ENCODE data around the gene KIAA1217. TPM values are rescaled to one million over a fixed set of nuclear protein-coding genes. Genes with fewer than 3 reads are reported as not detected.

Gene KIAA1217
- total RNA-seq, 1 experiment from 2014 or later = 7.8 TPM

- intact Hi-C loops (cut with micrococcal nuclease) = no loop called here
- POLR2A ChIA-PET = no interaction called here
- BruUV-seq (replicated peaks) = no TSS peak
- CTCF ChIA-PET = no interaction called here
- H2AFZ ChIP-seq (ENCODE audit: low read depth, low read length, poor library complexity, severe bottlenecking) = no peak overlapping the region
- H3K9ac ChIP-seq (ENCODE audit: low read length) = no peak overlapping the region
- H3K27me3 ChIP-seq (ENCODE audit: insufficient read depth, low read length) = no peaks in the 10 kb centered on the region
- H3K36me3 ChIP-seq (ENCODE audit: control insufficient read depth in 1 of 2, insufficient read depth in 2 of 2, low read length in 2 of 2) = no peaks in the 10 kb centered on the region
- no peaks in the 10 kb centered on the region; a peak in 1 of 4 replicates for H3K4me1 ChIP-seq (ENCODE audit: control insufficient read depth in 1 of 2, insufficient read depth in 2 of 2, low read length in 2 of 2)
- no peaks in the 10 kb centered on the region for H3K79me2 ChIP-seq (ENCODE audit: insufficient read depth, low read length)
- no peaks in the 10 kb centered on the region for H3K9me3 ChIP-seq (ENCODE audit: control insufficient read depth in 1 of 2, insufficient read depth in 1 of 2, low read depth in 1 of 2, low read length in 2 of 2)
- H3K9me2 ChIP-seq (ENCODE audit: insufficient read depth) = no peaks in the 10 kb centered on the region
- H4K20me1 ChIP-seq (ENCODE audit: insufficient read depth) = no peaks in the 10 kb centered on the region
- no peak for DNase-seq (ENCODE audit: low read depth, low spot score)
- H3K4me3 ChIP-seq (replicated peaks in 1 of 2; ENCODE audit: low read depth in 1 of 2, low read length in 2 of 2) = no peak overlapping the region
- no peak overlapping the region for H3K27ac ChIP-seq (ENCODE audit: low read depth, low read length)
- H3K4me2 ChIP-seq (ENCODE audit: low read length) = no peak overlapping the region
- no peak for ATAC-seq
- RAD21 ChIA-PET (ENCODE audit: low non-redundant PET in 1 of 2, low total read pairs in 2 of 2, uncharacterized antibody in 2 of 2, unreplicated experiment in 2 of 2) = no interaction called here
- no peak for TF ChIP-seq MAX (IDR thresholded peaks at IDR 0.05)
- TF ChIP-seq, protein P1, sequence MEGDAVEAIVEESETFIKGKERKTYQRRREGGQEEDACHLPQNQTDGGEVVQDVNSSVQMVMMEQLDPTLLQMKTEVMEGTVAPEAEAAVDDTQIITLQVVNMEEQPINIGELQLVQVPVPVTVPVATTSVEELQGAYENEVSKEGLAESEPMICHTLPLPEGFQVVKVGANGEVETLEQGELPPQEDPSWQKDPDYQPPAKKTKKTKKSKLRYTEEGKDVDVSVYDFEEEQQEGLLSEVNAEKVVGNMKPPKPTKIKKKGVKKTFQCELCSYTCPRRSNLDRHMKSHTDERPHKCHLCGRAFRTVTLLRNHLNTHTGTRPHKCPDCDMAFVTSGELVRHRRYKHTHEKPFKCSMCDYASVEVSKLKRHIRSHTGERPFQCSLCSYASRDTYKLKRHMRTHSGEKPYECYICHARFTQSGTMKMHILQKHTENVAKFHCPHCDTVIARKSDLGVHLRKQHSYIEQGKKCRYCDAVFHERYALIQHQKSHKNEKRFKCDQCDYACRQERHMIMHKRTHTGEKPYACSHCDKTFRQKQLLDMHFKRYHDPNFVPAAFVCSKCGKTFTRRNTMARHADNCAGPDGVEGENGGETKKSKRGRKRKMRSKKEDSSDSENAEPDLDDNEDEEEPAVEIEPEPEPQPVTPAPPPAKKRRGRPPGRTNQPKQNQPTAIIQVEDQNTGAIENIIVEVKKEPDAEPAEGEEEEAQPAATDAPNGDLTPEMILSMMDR (IDR thresholded peaks at IDR 0.05 in 2 of 3, conservative IDR thresholded peaks at IDR 0.05 in 1 of 3; ENCODE audit: borderline replicate concordance in 1 of 3, insufficient read depth in 1 of 3, low read depth in 2 of 3, low read length in 2 of 3) = no peak
- no peak for TF ChIP-seq CEBPB (IDR thresholded peaks at IDR 0.05; ENCODE audit: low read depth)
- no peak for TF ChIP-seq ZFX (IDR thresholded peaks at IDR 0.05)
- no peak for TF ChIP-seq ELF1 (IDR thresholded peaks at IDR 0.05; ENCODE audit: borderline replicate concordance, low read depth)
- TF ChIP-seq CBX3 (IDR thresholded peaks at IDR 0.05; ENCODE audit: low read depth) = no peak
- no peak for TF ChIP-seq SP1 (IDR thresholded peaks at IDR 0.05; ENCODE audit: low read depth)
- no peak for TF ChIP-seq SIN3A (IDR thresholded peaks at IDR 0.05; ENCODE audit: low read depth)
- no peak for TF ChIP-seq ZNF274 (IDR thresholded peaks at IDR 0.05; ENCODE audit: low read depth, low read length)
- TF ChIP-seq, protein P2, sequence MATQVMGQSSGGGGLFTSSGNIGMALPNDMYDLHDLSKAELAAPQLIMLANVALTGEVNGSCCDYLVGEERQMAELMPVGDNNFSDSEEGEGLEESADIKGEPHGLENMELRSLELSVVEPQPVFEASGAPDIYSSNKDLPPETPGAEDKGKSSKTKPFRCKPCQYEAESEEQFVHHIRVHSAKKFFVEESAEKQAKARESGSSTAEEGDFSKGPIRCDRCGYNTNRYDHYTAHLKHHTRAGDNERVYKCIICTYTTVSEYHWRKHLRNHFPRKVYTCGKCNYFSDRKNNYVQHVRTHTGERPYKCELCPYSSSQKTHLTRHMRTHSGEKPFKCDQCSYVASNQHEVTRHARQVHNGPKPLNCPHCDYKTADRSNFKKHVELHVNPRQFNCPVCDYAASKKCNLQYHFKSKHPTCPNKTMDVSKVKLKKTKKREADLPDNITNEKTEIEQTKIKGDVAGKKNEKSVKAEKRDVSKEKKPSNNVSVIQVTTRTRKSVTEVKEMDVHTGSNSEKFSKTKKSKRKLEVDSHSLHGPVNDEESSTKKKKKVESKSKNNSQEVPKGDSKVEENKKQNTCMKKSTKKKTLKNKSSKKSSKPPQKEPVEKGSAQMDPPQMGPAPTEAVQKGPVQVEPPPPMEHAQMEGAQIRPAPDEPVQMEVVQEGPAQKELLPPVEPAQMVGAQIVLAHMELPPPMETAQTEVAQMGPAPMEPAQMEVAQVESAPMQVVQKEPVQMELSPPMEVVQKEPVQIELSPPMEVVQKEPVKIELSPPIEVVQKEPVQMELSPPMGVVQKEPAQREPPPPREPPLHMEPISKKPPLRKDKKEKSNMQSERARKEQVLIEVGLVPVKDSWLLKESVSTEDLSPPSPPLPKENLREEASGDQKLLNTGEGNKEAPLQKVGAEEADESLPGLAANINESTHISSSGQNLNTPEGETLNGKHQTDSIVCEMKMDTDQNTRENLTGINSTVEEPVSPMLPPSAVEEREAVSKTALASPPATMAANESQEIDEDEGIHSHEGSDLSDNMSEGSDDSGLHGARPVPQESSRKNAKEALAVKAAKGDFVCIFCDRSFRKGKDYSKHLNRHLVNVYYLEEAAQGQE (IDR thresholded peaks at IDR 0.05; ENCODE audit: low read depth) = no peak
Observed at GRCh38 chr10:24493165-24493564, 284.2 kb downstream of the KIAA1217 start.
